ENCODE measurements around the gene GPC6.
A peak's percentile ranks its signal among the peaks of the same experiment; 100 is the strongest.

Gene GPC6

DNA sequence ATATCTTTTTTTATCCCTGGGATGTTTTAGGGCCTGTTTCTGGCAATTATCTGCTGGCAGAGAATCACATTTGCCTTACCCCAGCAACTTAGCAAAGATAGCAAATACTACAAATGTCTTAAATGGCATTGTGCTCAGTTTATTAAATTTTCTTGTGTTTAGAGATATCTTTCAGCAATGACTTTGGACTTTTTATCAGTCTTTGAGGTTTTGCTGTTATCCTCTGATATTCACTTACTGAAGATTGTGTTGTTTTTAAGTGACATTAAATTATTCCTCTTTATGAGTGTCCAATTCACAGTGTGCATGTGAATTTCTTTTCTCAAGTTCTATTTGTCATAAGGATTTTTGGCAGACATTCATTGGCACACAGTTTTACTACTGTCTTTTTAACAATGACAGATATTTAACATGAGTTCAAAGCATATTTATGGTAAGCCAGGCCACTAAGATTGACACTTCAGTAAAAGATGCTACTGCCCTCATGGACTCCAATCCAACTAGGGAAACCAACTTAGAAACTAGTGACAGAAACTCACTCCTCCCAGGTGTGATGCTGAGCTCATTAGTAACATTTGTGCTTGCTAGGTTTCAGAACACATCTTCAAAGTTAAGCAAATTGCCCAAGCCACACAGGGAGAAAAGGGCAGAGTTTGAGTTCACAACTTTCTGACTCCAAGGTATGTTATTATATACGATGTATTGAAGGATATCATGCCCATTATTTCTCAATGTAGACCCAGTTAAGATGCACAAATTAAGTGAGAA is 481.9 kb downstream of the GPC6 start:
- Histone ChIP-seq H3K4me3 (ENCODE audit: low read depth, low read length) (no peak overlapping the region), H3K27ac (ENCODE audit: extremely low read depth, low read depth, low read length) (no peak overlapping the region), H3K9me3 (ENCODE audit: control insufficient read depth, insufficient read depth, low read depth, low read length) (no peaks in the 10 kb centered on the region), H3K36me3 (ENCODE audit: control insufficient read depth in 2 of 2, insufficient read depth in 1 of 2, low read length in 2 of 2) (no peaks in the 10 kb centered on the region), H3K4me1 (ENCODE audit: control insufficient read depth, insufficient read depth, low read length) (no peaks in the 10 kb centered on the region)
- TF ChIP-seq ZNF132 (tag by site-specific recombination; IDR thresholded peaks at IDR 0.05; ENCODE audit: borderline replicate concordance) (no peak), ZNF121 (tag by site-specific recombination; IDR thresholded peaks at IDR 0.05) (no peak), ZBTB7A (tag by site-specific recombination; IDR thresholded peaks at IDR 0.05; ENCODE audit: low read depth) (no peak), ZNF292 (tag by site-specific recombination; IDR thresholded peaks at IDR 0.05; ENCODE audit: borderline replicate concordance, low read depth) (no peak), MEIS1 (CRISPR knock-in tag; IDR thresholded peaks at IDR 0.05; ENCODE audit: borderline replicate concordance) (no peak), ZNF426 (tag by site-specific recombination; IDR thresholded peaks at IDR 0.05) (no peak)
- TF ChIP-seq, protein P1, sequence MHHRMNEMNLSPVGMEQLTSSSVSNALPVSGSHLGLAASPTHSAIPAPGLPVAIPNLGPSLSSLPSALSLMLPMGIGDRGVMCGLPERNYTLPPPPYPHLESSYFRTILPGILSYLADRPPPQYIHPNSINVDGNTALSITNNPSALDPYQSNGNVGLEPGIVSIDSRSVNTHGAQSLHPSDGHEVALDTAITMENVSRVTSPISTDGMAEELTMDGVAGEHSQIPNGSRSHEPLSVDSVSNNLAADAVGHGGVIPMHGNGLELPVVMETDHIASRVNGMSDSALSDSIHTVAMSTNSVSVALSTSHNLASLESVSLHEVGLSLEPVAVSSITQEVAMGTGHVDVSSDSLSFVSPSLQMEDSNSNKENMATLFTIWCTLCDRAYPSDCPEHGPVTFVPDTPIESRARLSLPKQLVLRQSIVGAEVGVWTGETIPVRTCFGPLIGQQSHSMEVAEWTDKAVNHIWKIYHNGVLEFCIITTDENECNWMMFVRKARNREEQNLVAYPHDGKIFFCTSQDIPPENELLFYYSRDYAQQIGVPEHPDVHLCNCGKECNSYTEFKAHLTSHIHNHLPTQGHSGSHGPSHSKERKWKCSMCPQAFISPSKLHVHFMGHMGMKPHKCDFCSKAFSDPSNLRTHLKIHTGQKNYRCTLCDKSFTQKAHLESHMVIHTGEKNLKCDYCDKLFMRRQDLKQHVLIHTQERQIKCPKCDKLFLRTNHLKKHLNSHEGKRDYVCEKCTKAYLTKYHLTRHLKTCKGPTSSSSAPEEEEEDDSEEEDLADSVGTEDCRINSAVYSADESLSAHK (tag by site-specific recombination; IDR thresholded peaks at IDR 0.05), result no peak
- CTCF ChIA-PET, result interaction anchor here (0.7 kb wide), 1 partner anchor 140 kb away, joined by 3 read pairs; no protein-coding TSS in a partner anchor
- POLR2A ChIA-PET, result no interaction called here

DNA sequence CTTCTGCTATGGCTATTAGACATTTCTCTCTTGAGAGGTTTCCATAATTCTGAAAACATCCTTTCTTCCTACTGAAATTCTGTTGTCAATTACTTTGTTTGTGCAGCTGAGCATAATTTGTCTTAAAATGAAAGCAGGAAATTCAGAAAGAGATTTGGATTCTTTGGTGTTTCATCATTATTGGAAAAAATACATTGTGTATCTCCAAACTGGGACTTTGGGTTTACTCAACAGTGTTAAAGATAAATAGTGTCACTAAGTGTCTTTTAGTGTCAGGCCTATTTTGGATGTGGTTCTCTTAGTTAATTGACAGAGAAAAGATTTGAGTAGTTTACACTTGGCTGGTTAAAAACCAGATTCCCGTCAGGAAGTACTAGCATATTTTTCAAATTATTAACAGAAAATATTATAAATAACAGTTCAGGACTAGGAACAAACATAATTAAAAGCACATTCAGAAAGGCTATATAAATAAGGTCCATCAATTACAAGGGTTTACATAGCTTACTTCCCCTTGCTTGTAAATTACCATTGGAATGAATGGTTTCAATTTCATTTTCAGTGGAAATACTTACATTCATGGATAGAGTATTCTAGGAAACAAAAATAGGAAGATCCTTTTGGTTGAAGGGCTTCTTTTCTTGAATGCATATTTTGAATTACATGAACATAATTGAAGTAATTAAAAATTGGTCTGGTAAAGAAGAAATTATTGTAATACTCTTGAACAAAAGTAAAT is 483.1 kb downstream of the GPC6 start:
- CTCF ChIA-PET, result interaction anchor here (0.6 to 0.7 kb wide), 2 partner anchors 198 to 853 kb away, joined by 3 read pairs; no protein-coding TSS in a partner anchor
- POLR2A ChIA-PET, result no interaction called here
- H3K36me3 ChIP-seq (ENCODE audit: control insufficient read depth in 2 of 2, insufficient read depth in 1 of 2, low read length in 2 of 2), result no peaks in the 10 kb centered on the region
- H3K4me1 ChIP-seq (ENCODE audit: control insufficient read depth, insufficient read depth, low read length), result no peaks in the 10 kb centered on the region
- H3K27ac ChIP-seq (ENCODE audit: extremely low read depth, low read depth, low read length), result no peak overlapping the region
- H3K4me3 ChIP-seq (ENCODE audit: low read depth, low read length), result no peak overlapping the region
- TF ChIP-seq, protein P2, sequence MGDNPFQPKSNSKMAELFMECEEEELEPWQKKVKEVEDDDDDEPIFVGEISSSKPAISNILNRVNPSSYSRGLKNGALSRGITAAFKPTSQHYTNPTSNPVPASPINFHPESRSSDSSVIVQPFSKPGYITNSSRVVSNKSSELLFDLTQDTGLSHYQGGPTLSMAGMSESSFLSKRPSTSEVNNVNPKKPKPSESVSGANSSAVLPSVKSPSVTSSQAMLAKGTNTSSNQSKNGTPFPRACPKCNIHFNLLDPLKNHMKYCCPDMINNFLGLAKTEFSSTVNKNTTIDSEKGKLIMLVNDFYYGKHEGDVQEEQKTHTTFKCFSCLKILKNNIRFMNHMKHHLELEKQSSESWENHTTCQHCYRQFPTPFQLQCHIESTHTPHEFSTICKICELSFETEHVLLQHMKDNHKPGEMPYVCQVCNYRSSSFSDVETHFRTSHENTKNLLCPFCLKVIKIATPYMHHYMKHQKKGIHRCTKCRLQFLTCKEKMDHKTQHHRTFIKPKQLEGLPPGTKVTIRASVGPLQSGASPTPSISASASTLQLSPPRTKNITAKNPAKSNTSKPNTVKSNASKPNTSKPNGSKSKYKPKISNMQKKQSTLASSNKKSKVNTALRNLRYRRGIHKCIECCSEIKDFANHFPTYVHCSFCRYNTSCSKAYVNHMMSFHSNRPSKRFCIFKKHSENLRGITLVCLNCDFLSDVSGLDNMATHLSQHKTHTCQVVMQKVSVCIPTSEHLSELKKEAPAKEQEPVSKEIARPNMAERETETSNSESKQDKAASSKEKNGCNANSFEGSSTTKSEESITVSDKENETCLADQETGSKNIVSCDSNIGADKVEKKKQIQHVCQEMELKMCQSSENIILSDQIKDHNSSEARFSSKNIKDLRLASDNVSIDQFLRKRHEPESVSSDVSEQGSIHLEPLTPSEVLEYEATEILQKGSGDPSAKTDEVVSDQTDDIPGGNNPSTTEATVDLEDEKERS (tag by site-specific recombination; IDR thresholded peaks at IDR 0.05), result no peak
- TF ChIP-seq, protein P3, sequence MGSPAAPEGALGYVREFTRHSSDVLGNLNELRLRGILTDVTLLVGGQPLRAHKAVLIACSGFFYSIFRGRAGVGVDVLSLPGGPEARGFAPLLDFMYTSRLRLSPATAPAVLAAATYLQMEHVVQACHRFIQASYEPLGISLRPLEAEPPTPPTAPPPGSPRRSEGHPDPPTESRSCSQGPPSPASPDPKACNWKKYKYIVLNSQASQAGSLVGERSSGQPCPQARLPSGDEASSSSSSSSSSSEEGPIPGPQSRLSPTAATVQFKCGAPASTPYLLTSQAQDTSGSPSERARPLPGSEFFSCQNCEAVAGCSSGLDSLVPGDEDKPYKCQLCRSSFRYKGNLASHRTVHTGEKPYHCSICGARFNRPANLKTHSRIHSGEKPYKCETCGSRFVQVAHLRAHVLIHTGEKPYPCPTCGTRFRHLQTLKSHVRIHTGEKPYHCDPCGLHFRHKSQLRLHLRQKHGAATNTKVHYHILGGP (tag by site-specific recombination; IDR thresholded peaks at IDR 0.05), result peak; percentile 55; the same call in 1 of the 2 replicates
- TF ChIP-seq KLF8 (tag by site-specific recombination; IDR thresholded peaks at IDR 0.05), result no peak
- H3K9me3 ChIP-seq (ENCODE audit: control insufficient read depth, insufficient read depth, low read depth, low read length), result no peaks in the 10 kb centered on the region

DNA sequence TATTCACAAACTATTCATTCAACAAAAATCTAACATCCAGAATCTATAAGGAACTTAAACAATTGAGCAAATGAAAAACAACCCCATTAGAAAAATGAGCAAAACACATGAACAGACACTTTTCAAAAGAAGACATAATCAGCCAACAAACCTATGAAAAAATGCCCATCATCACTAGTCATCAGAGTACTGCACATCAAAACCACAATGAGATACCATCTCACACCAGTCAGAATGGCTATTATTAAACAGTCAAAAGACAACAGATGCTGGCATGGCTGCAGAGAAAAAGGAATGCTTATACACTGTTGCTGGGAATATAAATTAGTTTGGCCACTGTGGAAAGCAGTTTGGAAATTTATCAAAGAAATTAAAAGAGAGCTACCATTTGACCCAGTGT is 487.6 kb downstream of the GPC6 start:
- Histone ChIP-seq H3K9me3 (ENCODE audit: control insufficient read depth, insufficient read depth, low read depth, low read length) (no peaks in the 10 kb centered on the region), H3K4me1 (ENCODE audit: control insufficient read depth, insufficient read depth, low read length) (no peaks in the 10 kb centered on the region), H3K36me3 (ENCODE audit: control insufficient read depth in 2 of 2, insufficient read depth in 1 of 2, low read length in 2 of 2) (no peaks in the 10 kb centered on the region), H3K27ac (ENCODE audit: extremely low read depth, low read depth, low read length) (no peak overlapping the region), H3K4me3 (ENCODE audit: low read depth, low read length) (no peak overlapping the region)
- POLR2A ChIA-PET, result no interaction called here
- CTCF ChIA-PET, result no interaction called here
- peak; percentile 60 for TF ChIP-seq SETDB1 (IDR thresholded peaks at IDR 0.05; ENCODE audit: insufficient read length, low read length)
- no peak for TF ChIP-seq PRDM1 (tag by site-specific recombination; IDR thresholded peaks at IDR 0.05)
- no peak for TF ChIP-seq ZNF596 (tag by site-specific recombination; IDR thresholded peaks at IDR 0.05)
- peak; percentile 51; the same call in 1 of the 2 replicates for TF ChIP-seq TRIM28 (IDR thresholded peaks at IDR 0.05; ENCODE audit: borderline replicate concordance, low read length)
